ENCODE results near the gene FAM181B.
"Not testable (repeated sequence)": the region's sequence is repeated elsewhere in the genome, so short reads cannot be mapped to it uniquely, and the experiment has no call there.

Gene FAM181B

GRCh38 chr11:82732734-82733443, 775 bp downstream of the FAM181B start:
- no peak for DNase-seq (ENCODE audit: low read depth in 2 of 2)

- no peak for DNase-seq (ENCODE audit: low read depth in 2 of 2)
These were observed 1.3 kb downstream of the FAM181B start for GRCh38 chr11:82732348-82732733.

DNA sequence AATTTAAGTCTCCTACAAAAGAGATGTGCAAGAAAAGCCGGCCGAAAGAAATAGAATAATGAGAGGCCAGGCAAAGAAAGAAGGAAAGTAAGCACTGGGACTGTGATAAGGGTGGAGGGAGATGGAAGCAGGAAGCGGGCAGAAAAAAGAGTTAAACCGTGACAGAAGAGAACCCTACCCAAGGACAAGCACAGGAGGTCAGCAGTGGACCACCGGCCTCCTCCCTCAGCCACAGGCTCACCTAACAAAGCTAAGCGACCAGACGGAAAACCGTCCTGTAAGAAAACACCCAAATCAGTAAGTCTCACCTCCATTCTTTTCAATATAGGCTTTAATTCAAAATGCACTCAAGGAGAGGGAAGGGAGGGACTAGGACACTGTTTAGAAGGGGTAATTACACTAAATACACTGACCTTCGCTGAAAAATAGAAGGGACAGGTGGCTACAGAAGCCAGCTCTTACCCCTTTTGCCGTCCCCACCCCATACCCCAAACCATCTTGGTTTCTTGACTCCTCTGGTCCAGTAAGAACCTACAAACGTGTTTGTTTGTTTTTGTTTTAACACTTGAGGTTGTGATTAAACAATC, 1.9 kb downstream of the FAM181B start:
- DNase-seq (ENCODE audit: low read depth in 2 of 2) = no peak

DNA sequence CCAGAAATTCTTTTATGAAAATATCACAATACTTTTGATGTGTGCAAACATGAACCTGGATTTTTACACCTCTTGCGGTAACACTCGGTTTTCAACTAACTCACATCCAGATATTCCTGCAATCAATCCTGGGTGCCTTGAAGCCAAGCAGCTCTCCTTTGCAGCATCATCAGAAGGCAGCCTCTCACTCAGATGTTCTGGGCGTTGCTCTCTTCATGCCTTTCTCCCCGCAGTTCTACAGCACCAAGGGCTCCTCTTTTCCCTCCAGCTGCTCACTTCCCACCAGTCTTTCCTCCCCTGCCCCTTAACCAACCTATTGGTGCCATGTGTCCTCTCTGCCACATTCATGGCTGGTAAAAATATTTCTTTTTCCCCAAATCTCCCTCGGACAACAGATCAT, 2.9 kb downstream of the FAM181B start:
- DNase-seq (ENCODE audit: low read depth in 2 of 2) = no peak

DNA sequence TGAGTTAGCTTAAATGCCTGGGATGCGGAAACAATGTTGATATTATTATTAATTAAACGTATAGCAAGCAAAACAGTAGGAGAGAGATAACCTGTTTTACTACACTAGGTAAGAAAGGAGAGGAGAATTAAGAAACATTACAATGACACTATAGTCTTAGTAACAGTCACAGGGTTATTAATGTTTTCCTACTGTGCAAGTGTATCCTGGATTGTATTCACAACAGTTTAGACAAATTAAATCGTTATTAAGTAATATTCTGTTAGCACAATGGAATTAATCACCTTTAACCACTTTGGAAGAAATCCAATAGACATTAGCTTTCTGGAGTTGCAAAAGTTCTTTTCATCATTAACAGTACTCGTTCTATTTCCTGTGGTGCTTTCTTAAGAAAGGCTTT, 3.4 kb downstream of the FAM181B start:
- no peak for DNase-seq (ENCODE audit: low read depth in 2 of 2)

DNA sequence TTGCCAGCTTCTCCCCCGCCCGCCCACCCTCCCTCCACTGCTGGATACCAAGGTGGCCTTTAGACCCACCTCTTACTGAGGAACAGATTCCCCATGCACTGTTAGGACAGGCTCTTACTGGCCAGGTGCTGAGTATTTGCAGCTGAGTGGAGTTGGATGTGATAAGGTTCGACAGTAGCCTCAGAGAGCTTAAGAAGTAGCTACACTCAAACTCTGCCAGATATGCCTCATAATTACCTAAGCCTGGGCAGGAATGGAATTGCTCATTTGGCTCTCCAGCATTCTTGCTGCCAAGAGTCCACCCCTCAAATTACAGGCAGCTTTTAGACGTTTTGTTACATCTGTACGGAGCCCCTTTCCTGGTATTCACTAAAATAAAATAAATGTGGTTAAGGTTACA, 9.6 kb downstream of the FAM181B start:
- DNase-seq (ENCODE audit: low read depth in 2 of 2) = no peak

GRCh38 chr11:82722231-82722630, 11.4 kb downstream of the FAM181B start:
- DNase-seq (ENCODE audit: low read depth in 2 of 2) = no peak

GRCh38 chr11:82720267-82721065, 13.2 kb downstream of the FAM181B start:
- DNase-seq (ENCODE audit: low read depth in 2 of 2) = no peak

DNA sequence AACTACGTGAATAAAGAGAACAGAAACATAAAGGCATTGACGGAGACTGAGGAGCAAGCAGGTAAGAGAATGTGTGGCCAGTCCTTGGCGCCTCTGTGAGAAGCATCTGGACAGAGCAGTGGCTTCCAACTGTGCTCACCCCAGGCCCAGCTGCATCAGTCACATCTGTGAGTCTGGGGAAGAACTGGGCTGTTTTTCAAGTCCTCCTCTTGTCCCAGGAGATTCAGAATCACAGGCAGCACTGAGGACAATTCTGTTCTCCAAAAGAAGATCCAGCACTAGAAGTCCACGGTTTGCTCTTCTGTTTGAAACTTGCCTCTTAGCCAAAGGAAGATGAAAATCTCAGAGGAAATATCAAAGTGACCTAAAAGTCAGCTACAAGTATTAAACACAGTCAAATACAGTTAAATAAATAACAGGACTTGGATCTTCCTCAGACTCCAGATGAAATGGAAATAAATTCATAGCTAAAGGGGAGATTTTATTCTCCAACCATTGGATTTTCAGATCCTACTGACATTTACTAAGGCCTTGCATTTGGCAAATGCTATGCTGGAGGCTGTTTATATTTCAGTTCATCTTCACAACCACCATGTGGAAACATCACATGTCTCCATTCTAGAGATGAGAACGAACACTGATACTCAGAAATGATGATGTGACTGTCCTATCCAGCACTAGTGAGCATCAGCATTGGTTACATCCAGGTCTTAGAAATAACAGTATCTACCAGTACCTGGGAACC, 14.1 kb downstream of the FAM181B start:
- DNase-seq (ENCODE audit: low read depth in 2 of 2) = no peak

DNA sequence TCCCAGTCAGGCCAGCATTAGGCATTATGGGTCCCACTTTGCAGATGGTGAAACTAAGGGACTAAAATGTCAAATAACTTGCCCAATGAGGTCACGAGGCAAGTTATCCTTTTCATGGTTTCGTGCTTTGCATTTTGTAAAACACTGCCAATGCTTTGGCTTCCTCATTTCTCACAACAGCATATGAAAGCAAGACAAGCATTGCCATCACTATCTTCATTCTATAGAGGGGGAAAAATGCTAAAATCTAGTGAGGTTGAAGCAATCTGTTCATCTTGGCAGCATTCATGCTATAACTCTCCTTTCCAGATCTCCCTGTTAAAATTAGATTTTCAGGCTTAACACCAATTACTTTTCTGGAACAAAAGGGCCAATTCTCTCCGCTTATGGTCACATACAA, 14.8 kb downstream of the FAM181B start:
- no peak for DNase-seq (ENCODE audit: low read depth in 2 of 2)

DNA sequence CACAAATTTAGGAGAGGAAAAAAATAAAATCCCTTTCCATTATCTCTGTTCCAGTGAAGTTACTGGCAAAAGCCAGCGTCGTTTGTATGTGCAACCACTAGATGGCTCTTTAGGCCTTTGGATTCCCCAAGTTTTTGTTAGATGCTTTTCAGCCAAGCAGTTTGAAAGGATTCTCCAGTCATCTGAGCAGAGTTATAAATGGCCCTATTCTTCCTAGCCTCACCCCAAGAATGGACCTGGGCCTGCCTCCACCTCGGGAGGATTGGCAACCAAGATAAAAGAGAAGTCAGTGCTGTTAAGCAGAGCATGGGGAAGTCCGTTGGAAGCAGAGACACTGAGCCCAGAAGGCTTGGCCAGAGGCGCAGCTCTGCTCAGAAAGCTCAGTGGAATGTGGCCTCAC, 15.4 kb downstream of the FAM181B start:
- DNase-seq (ENCODE audit: low read depth in 2 of 2) = no peak

DNA sequence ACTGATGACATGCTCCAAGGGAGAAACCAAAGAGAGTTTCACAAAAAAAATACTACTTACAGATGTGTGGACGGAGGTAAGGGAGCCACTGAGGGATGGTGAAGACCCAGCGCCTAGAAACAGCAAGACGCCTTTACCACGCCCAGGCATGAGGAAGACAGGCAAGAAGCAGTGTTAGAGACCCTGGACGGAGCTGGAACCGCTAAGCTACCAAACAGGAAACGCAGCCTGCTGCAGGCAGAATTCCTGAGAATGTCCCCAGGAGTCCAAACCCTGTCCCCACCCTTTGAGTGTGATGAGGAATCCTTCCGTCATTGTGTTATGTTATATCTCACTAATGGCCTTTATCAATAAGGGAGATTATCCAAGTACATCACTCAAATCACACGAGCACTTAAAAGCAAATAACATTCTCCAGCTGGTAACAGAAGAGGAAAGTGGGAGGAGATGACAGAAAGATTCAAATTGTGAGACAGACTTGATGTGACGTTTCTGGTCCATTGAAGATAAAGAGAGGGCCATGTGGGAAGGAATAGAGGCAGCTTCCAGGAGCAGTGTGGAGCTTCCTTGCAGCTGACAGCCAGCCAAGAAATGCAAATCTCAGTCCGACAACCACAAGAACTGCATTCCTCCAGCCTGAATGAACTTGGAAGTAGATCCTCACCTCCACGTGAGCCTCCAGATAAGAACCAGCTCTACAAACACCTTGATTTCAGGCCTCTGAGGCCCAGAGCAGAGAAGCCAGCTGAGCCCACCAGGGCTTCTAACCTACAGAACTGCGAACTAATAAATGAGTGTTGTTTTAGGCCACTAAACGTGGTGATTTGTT, 19.1 kb downstream of the FAM181B start:
- no peak for DNase-seq (ENCODE audit: low read depth in 2 of 2)

GRCh38 chr11:82711648-82712047, 22.0 kb downstream of the FAM181B start:
- no peak for DNase-seq (ENCODE audit: low read depth in 2 of 2)

DNA sequence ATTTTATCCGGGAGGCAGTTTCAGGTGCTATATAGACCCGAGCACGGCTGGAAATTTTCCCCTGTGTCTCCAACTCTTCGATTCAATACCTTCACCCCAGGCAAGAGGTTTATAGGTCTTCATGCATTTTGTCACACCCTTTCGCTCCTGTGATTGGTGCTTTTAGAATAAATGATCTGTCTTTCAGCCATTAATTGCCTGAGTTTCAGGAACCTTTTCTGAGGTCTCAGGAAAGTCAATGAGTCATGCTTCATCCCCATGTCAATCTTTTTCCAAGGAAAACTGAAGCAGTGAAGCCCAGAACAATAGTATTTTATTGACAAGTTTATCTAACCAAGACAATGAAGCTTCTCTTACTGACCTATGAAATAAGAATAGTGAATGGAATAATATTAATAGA, 29.9 kb downstream of the FAM181B start:
- no peak for DNase-seq (ENCODE audit: low read depth in 2 of 2)

DNA sequence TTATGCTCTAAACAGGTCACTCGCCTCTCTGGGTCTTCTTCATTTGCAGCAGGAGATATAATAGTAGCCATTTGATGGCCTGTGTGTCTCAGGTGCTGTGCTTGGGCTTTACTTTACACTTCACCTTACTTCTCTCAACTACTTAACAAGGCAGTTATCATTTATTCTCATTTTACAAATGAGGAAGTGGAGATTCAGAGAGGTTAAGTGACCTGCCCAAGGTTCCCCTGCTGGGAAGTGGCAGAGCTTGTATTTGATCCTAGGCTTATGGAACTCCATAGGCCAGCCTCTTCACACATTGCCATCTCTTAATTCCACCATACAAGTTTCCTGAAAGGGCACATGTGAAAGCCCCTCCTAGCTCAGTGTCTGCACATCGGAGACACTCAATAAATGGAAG, 30.4 kb downstream of the FAM181B start:
- DNase-seq (ENCODE audit: low read depth in 2 of 2) = no peak

DNA sequence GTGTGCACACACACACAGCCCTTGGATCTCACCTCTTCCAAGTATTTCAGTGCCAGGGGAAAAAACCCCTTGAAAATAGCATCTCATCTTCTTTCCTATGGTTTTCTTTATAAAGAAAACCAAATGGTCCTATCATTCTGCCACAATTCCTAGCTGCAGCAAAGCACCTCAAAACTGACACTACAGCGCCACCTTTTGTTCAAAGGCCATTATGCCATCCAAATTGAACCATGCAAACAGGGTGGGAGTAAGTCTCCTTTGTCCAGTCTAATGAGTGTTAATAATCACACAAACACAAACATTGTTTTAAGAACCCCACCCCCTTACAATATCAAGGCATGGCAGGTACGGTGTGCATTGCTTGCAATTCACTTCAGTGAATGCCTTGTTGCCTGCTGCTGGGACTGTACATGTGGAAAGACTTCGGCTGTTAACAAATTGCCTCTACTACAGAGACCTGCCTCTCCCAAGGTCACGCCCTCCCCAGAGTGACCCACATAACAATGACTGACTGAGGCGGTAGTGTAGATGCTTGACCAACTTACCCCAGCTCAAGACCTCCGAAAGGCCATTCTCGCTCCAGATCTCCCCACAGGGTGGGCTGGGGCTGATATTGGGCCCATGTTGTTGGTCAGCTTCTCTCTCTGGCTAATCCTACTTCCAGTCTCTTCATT, 31.7 kb downstream of the FAM181B start:
- no peak for DNase-seq (ENCODE audit: low read depth in 2 of 2)

DNA sequence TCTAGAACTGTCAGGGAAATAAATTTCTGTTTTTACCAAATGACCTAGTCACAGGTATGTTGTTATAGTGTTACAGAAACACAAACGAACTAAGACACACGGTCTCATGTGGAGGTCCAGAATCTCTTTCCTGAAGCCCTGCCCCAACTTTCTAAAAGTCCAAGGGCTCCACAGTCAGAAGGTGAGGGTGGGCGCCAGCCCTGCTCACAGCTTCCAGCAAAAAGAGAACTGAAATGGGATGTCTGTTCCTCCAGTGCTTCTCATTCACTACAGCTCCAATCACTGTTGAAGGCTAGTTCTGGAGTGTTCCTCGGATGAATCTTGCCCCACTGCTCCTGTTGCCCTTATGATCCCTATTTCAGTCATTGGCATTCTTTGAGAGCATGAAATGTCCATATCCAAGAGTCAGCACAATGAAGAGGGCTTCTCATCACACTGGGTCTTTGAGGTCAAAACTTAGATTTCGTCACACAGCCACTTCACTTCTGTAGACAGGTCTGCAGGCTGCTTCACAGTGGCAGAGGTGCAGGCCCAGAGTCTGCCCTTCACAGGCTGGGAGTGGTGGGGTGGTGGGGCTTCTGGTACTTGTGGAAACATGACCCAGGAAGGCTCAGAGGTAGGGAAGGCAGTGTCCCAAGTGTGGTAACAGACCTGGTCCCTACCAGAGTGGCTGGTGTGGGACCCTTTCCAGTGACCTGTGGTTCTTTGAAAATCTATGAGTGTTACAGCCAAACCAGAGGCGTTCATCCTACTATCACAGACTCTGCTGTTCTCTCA, 34.9 kb downstream of the FAM181B start:
- DNase-seq (ENCODE audit: low read depth in 2 of 2) = no peak

DNA sequence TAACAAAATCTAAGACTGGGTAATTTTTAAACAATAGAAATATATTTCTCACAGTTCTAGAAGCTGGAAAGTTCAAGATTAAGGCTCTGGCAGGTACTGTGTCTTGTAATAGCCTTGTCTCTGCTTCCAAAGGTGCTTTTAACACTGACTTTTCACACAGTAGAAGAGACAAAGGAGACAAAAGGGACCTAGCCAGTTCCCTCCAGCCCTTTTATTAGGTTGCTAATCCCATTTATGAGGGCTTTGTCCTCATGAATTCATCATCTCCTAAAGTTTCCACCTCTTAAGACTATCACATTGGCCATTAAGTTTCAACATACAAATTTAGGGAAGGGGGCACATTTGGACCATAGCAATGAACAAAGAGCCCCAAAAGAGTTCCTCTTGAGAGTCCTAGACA, 40.7 kb downstream of the FAM181B start:
- DNase-seq (ENCODE audit: low read depth in 2 of 2) = no peak

- not testable (repeated sequence) for DNase-seq (ENCODE audit: low read depth in 2 of 2)
These were observed 44.3 kb downstream of the FAM181B start for GRCh38 chr11:82689347-82689746.

DNA sequence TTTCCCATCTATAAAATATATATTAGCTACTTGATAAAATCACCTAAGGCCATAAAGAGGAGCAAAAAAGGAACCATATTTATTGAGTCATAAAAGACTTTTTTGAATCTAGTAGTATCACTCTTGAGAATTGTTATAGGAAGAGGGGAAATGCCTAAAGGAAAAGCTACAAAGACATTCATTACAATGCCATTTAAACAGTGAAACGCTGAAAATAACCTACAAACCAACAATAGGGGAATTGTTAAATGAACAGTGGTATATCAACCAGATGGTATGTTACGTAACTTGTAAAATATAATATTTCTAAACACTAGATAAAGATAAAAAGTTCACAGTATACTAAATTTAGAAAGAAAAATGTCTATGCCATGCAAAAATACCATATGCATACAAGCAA, 47.5 kb downstream of the FAM181B start:
- DNase-seq (ENCODE audit: low read depth in 2 of 2) = no peak

All from stimulated activated CD8-positive, alpha-beta memory T cell treated with anti-CD3 and anti-CD28 coated beads, Interleukin-15, amount 100 ng/mL, for 48 hours (primary cell).